ENCODE measurements around the gene PATL1.
"Not testable (repeated sequence)": the region's sequence is repeated elsewhere in the genome, so short reads cannot be mapped to it uniquely, and the experiment has no call there.

The PATL1 gene

GRCh38 chr11:59671471-59671870 is 2.6 kb upstream of the PATL1 start:
- DNase-seq, result no peak

- peak; percentile 31 for DNase-seq
These were observed 773 bp upstream of the PATL1 start for GRCh38 chr11:59669611-59670009.

GRCh38 chr11:59668188-59668949 is 468 bp downstream of the PATL1 start:
- DNase-seq, result peak; percentile 49

DNA sequence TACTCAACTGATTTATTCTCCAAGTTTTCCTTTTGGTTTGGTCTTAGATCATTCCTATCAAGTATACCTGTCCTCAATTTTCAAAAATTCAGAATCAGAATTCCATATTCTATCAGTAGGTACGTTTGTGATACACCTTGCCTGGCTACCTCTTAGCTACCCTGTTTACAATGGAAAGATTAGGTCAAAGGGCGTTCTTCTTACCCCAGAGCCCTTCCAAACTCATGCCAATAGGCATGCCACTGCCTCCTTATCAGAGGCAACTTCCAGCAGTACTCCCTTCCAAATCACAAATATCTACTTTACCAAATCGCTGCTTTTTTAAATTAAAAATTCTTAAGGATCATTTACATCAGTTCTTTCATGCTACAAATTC is 1.0 kb downstream of the PATL1 start:
- no peak for DNase-seq

DNA sequence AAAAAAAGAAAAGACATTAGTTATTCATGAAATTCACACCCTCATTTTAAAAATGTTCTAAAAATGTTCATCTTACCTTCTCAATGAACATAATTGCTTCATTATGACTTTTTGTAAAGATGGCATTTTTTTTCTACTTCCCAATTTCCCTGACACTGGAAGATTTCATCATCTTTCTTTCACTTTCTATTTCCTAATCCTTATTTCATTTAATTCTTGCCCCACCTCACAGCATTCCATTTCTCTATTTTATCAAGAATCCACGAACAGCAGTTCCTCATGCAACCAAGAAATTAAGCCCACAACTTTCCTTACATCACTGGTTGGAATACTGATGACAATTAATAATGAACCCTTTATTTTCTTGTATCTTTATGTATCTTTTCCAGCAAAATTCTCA is 1.9 kb downstream of the PATL1 start:
- no peak for DNase-seq

GRCh38 chr11:59660621-59661020 is 8.2 kb downstream of the PATL1 start:
- no peak for DNase-seq

GRCh38 chr11:59659981-59660380 is 8.9 kb downstream of the PATL1 start:
- no peak for DNase-seq

- no peak for DNase-seq
These were observed 10.8 kb downstream of the PATL1 start for GRCh38 chr11:59658036-59658435.

DNA sequence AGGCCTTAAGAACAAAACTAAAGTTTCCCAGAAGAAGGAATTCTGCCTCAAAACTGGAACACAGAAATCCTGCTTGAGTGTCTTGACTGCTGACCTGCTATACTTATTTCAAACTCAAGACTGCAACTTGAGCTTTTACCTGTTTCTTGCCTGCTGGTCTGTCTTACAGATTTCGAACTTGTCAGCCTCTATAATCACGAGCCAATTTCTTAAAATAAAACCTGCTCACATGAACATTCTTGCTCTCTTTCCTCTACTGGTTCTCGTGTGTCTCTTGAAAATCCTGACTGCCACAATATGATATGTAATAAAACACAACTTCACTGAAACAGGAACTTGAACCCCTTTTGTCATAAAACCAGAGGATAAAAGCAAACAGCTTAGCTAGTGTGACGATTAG is 13.9 kb downstream of the PATL1 start:
- DNase-seq, result no peak

GRCh38 chr11:59647245-59647980 is 21.4 kb downstream of the PATL1 start:
- DNase-seq, result no peak

DNA sequence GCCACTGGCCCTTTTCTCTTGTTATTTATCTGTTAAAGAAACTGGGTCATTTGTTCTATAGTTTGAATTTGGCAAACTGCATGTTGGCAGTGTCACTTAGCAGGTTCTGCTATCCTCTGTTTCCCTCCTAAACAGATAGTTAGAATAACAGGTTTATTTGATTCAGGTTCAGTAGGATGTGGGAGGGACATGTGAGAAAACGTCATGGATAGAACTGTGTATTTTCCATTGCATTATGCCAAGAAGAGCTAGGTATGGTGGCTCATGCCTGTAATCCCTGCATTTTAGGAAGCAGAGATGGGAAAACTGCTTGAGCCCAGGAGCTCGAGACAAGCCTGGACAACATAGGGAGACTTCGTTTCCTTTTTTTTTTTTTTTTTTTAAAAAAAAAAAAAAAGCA is 24.3 kb downstream of the PATL1 start:
- no peak for DNase-seq

DNA sequence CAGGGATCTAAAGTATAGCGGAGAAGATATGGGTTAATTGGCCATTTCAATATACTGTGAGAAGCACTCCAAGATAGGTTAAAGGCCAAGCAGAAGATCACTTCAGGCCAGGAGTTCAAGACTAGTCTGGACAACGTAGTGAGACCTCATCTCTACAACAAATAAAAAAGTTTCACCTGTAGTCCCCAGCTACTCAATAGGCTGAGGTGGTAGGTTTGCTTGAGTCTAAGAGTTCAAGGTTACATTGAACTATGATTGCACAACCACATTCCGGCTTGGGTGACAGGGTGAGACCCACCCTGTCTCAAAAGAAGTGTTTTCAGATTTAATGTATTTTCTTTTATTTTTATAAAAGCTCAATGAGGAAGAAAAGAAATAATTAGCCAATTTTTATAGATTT is 25.4 kb downstream of the PATL1 start:
- no peak for DNase-seq

DNA sequence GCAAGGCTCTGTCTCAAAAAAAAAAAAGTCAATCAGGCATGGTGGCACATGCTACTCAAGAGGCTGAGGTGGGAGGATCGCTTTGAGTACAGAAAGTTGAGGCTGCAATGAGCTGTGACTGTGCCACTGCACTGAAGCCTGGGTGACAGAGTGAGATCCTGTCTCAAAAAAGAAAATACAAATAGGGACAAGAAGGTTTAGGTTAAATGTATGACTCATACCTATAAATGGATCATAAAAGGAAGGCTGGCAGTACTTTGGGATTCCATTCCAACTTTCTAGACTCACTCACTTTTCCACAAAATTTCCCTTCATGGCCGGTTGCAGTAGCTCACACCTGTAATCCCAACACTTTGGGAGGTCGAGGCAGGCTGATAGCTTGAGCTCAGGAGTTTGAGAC is 27.7 kb downstream of the PATL1 start:
- no peak for DNase-seq

- no peak for DNase-seq
These were observed 38.3 kb downstream of the PATL1 start for GRCh38 chr11:59630493-59630892.

- DNase-seq, result no peak
These were observed 38.8 kb downstream of the PATL1 start for GRCh38 chr11:59629996-59630395.

DNA sequence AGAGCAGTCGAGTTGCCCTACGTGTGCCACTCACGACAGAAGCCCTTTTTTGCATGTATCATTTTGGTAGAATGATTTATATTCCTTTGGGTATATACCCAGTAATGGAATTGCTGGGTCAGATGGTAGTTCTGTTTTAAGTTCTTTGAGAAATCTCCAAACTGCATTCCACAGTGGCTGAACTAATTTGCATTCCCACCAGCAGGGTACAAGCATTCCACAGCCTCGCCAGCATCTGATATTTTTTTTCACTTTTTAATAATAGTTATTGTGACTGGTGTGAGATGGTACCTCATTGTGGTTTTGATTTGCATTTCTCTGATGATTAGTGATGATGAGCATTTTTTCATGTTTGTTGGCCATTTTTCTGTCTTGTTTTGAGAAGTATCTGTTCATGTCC is 41.9 kb downstream of the PATL1 start:
- DNase-seq, result not testable (repeated sequence)

DNA sequence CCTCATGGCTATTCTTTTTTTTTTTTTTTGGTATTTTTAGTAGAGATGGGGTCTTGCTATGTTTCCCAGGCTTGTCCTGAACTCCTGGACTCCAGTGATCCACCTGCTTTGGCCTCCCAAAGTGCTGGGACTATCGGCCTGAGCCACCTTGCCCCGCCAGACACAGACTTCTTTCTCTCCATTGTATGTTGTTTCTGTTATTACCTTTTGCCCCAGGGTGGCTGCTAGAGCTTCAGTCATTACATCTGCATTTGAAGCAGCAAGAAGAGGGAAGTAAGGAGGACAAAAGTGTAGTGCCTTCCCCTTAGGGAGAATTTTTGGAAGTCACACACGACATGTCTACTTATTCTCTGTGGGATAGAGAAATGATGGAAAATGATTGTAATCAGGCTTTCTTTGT is 43.1 kb downstream of the PATL1 start:
- no peak for DNase-seq

- DNase-seq, result no peak
These were observed 51.0 kb downstream of the PATL1 start for GRCh38 chr11:59617876-59618275.

GRCh38 chr11:59616396-59616982 is 52.3 kb downstream of the PATL1 start:
- no peak for DNase-seq

DNA sequence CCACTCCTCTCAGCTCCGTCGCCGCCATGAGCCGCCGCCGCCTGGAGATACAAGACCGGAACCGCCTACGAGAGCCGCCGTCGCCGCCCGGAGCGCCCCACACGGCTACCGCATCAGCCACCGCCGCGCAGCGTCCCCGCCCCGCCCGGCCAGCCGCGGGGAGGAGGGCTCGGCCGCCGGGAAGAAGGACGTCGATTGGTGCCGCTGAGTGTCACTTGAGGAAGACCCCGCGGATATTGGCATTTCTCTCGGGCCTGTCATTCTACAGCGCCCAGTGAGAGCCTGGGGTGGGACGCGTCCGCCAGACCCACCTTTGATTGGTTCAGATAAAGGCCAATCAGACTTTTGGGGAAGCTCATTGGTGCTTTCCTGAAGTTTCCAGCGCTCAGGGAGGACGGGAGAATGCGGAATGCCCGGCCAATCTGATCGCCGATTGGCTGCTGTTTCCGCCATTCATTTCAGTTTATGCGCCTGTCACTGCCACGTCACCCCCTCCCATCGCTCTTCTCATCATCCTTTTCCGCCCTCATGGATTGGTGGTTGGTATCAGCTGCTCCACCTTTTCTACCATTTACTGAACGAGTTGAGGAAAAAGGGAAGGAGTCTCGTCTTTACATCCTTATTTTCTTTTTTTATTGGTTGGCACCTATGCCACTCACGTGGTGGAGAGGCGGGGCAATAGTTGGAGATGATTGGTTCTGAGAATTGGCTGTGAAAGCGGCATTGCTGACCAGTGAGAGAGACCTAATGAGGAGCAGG is 53.0 kb downstream of the PATL1 start, which contains the start of gene OSBP:
Gene OSBP, minus strand, starts transcription at position 138 of the 759 bp plus-strand sequence. Its CDS starts 110 bp downstream, at position 28.
- DNase-seq, result peak; percentile 100

GRCh38 chr11:59615120-59615636 is 53.7 kb downstream of the PATL1 start:
- DNase-seq, result peak; percentile 34

- DNase-seq, result no peak
These were observed 54.3 kb downstream of the PATL1 start for GRCh38 chr11:59614277-59615119.

All from NCI-H226 (cell line).